MM.1S (cell line): ENCODE results near the gene MCF2L2.

Experiments used
- DNase-seq: peaks from one replicate; pipeline ENCODE4 v3.0.0-alpha.2; 2015
- H2AFZ ChIP-seq: fragments of 300-600 bp; sonication (generic); 2 replicates; pipeline ENCODE4 v1.6.0; 2016; ENCODE audit warnings: antibody characterized with exemption, low read length
- H3F3A ChIP-seq: fragments of 300-600 bp; sonication (generic); 2 replicates; pipeline ENCODE4 v1.6.1; 2016; ENCODE audit warnings: mild to moderate bottlenecking, antibody characterized with exemption, low read length, moderate library complexity, mixed read lengths; ENCODE audit not compliant: insufficient read depth
- H3K27ac ChIP-seq: fragments of 300-600 bp; sonication (generic); 2 replicates; pipeline ENCODE4 v1.5.1; 2016; ENCODE audit warnings: mild to moderate bottlenecking, low read length
- H3K27me3 ChIP-seq: fragments of 300-600 bp; sonication (generic); replicated peaks from 2 replicates; pipeline ENCODE4 v1.6.0; 2016; ENCODE audit warnings: low read length; ENCODE audit not compliant: insufficient read depth
- H3K36me3 ChIP-seq: fragments of 300-600 bp; sonication (generic); replicated peaks from 2 replicates; pipeline ENCODE4 v1.6.1; 2016; ENCODE audit warnings: mild to moderate bottlenecking, low read length, mixed read lengths; ENCODE audit not compliant: insufficient read depth
- H3K4me1 ChIP-seq: fragments of 300-600 bp; sonication (generic); 2 replicates; pipeline ENCODE4 v1.6.1; 2016; ENCODE audit warnings: low read length, mixed read lengths
- H3K4me2 ChIP-seq: fragments of 300-600 bp; sonication (generic); 2 replicates; pipeline ENCODE4 v1.6.0; 2016; ENCODE audit warnings: low read depth, low read length
- H3K4me3 ChIP-seq: fragments of 300-600 bp; sonication (generic); 2 replicates; pipeline ENCODE4 v1.5.1; 2016; ENCODE audit warnings: low read length, mixed read lengths
- H3K79me2 ChIP-seq: fragments of 300-600 bp; sonication (generic); 2 replicates; pipeline ENCODE4 v1.6.1; 2016; ENCODE audit warnings: mixed run types, low read length, mixed read lengths
- H3K9ac ChIP-seq: fragments of 300-600 bp; sonication (generic); 2 replicates; pipeline ENCODE4 v1.6.1; 2016; ENCODE audit warnings: low read length, mixed read lengths
- H3K9me2 ChIP-seq: fragments of 300-600 bp; sonication (generic); replicated peaks from 2 replicates; pipeline ENCODE4 v1.6.1; 2016; ENCODE audit warnings: mild to moderate bottlenecking, low read length, mixed read lengths; ENCODE audit not compliant: insufficient read depth
- H3K9me3 ChIP-seq: fragments of 300-600 bp; sonication (generic); replicated peaks from 2 replicates; pipeline ENCODE4 v1.6.1; 2016; ENCODE audit warnings: mild to moderate bottlenecking, low read length, mixed read lengths; ENCODE audit not compliant: insufficient read depth
- H4K20me1 ChIP-seq: fragments of 300-600 bp; sonication (generic); 2 replicates; pipeline ENCODE4 v1.6.1; 2016; ENCODE audit warnings: mild to moderate bottlenecking, low read length, moderate library complexity, mixed read lengths; ENCODE audit not compliant: insufficient read depth
- CTCF ChIP-seq: fragments of 300-600 bp; sonication (generic); IDR thresholded peaks from 2 replicates; pipeline ENCODE4 v1.5.1; 2016; ENCODE audit warnings: antibody characterized with exemption, low read length, mixed read lengths
- EZH2 ChIP-seq: fragments of 300-600 bp; sonication (generic); optimal IDR thresholded peaks from 2 replicates; pipeline ENCODE3; 2017; ENCODE audit warnings: low read depth, mild to moderate bottlenecking, antibody characterized with exemption, low read length, mixed read lengths
- EZH2phosphoT487 ChIP-seq: fragments of 300-600 bp; sonication (generic); IDR thresholded peaks from 2 replicates; pipeline ENCODE4 v1.6.1; 2018; ENCODE audit warnings: antibody characterized with exemption, low read length

The MCF2L2 gene

DNA sequence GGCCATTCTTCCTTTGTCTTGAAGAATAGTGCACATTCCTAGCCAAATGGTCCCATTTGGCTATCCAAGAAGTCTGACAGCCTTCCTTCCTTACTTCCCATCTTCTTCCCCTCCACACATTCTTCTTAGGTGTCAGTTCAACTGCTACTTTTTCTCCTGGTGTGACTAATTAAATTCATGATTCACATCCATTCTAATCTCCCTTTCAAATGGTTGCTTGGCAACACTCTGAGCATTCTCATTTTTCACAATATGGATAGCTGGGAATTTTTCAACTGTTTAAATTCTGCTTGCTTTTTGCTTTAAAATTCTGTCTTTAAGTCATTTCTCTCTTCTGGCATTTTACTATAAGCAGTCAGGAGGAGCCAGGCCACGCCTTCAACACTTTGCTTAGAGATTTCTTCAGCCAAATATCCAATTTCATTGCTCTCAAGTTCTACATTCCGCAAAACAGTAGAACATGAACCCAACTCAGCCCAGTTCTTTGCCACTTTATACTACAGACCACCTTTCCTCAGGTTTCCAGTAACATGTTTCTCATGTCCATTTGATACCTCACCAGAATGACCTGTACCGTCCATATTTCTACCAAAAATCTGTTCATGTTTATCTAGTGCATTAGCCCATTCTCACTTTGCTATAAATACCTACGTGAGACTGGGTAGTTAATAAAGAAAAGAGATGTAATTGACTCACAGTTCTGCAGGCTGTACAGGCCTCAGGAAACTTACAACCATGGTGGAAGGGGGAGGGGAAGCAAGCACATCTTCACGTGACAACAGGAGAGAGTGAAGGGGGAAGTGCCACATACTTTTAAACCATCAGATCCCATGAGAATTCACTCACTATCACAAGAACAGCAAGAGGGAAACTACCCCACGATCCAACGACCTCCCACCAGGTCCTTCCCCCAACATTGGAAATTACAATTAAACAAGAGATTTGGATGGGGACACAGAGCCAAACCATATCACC is 31.9 kb upstream of the MCF2L2 start:
- H3F3A ChIP-seq = no peaks in the 10 kb centered on the region
- no peak overlapping the region for H3K27ac ChIP-seq
- H3K36me3 ChIP-seq = no peaks in the 10 kb centered on the region; the same call in 1 of the 2 replicates
- no peak overlapping the region for H3K4me2 ChIP-seq
- H3K4me1 ChIP-seq = no peaks in the 10 kb centered on the region
- H4K20me1 ChIP-seq = no peaks in the 10 kb centered on the region
- TF ChIP-seq EZH2phosphoT487 (no peak), CTCF (no peak), EZH2 (no peak)
- H3K79me2 ChIP-seq = no peaks in the 10 kb centered on the region
- H3K9me3 ChIP-seq = no peaks in the 10 kb centered on the region
- no peak overlapping the region for H3K4me3 ChIP-seq
- no peak overlapping the region for H3K9ac ChIP-seq
- H2AFZ ChIP-seq = no peak overlapping the region
- H3K27me3 ChIP-seq = no peaks in the 10 kb centered on the region
- DNase-seq = no peak
- no peaks in the 10 kb centered on the region for H3K9me2 ChIP-seq

- DNase-seq = no peak
- no peaks in the 10 kb centered on the region for H4K20me1 ChIP-seq
Measured at GRCh38 chr3:183455089-183455488, 26.7 kb upstream of the MCF2L2 start.

GRCh38 chr3:183454064-183454463 is 25.6 kb upstream of the MCF2L2 start:
- Histone ChIP-seq H3K4me2 (no peak overlapping the region), H3K9me2 (no peaks in the 10 kb centered on the region), H3K4me1 (no peaks in the 10 kb centered on the region), H3K27ac (no peak overlapping the region), H3K4me3 (no peak overlapping the region), H3F3A (no peaks in the 10 kb centered on the region), H3K9me3 (no peaks in the 10 kb centered on the region), H4K20me1 (no peaks in the 10 kb centered on the region), H3K9ac (no peak overlapping the region), H3K27me3 (no peaks in the 10 kb centered on the region), H3K36me3 (no peaks in the 10 kb centered on the region; the same call in 1 of the 2 replicates), H2AFZ (no peak overlapping the region), H3K79me2 (peaks cover 22% of the 10 kb centered on the region)
- no peak for TF ChIP-seq CTCF
- TF ChIP-seq EZH2 = no peak
- TF ChIP-seq EZH2phosphoT487 = no peak
- no peak for DNase-seq

More at GRCh38 chr3:183455089-183455488, 26.7 kb upstream of the MCF2L2 start:
- Histone ChIP-seq H3K4me3 (no peak overlapping the region), H3K36me3 (no peaks in the 10 kb centered on the region; the same call in 1 of the 2 replicates), H3F3A (no peaks in the 10 kb centered on the region), H3K4me2 (no peak overlapping the region), H3K9ac (no peak overlapping the region), H3K27ac (no peak overlapping the region), H3K9me3 (no peaks in the 10 kb centered on the region), H3K9me2 (no peaks in the 10 kb centered on the region), H3K27me3 (no peaks in the 10 kb centered on the region), H3K4me1 (no peaks in the 10 kb centered on the region), H3K79me2 (peaks cover 12% of the 10 kb centered on the region), H2AFZ (no peak overlapping the region)
- TF ChIP-seq CTCF (no peak), EZH2phosphoT487 (no peak), EZH2 (no peak)
